ENCODE measurements around the gene ZNRF2.
A peak's percentile ranks its signal among the peaks of the same experiment; 100 is the strongest.

The ZNRF2 gene

DNA sequence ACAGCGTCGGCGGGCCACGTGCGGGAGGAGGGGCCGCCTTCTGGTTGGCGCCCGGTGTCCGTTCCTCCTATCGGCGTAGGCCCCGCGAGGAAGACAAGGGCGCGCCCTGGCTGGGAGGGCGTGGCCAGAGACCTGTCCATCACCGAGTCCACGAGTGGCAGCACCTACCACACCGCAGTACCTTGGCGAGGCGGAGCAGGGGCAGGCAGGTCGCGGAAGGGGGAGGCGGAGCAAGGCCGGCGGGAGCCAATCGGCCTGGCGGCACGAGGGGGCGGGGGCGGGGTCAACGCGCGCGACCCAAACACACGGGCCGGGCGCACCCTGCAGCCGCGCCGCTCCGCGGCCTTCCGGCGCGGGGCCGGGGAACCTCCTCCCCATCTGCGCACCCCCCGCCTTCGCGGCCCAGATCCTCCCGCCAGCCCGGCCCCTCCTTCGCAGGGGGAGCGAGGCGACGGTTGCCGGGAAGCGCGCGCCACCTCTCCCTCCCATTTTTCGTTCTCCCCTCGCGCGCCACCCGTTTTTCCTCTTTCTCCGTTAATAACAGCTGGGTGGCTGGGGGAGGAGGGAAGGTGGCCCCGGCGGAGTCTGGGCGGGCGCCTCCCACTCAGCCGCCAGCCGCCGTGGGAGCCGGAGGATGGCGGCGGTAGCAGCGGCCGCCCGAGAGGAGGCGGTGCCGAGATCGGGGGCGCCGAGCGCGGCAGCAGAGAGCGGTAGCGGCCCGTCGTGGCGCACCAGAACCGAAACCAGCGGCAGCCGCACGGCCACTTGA lies at the start of gene ZNRF2:
Gene ZNRF2, plus strand, starts transcription at position 300 of the 769 bp plus-strand sequence. CDS start 761 bp downstream, outside the sequence.
- DNase-seq = peak; percentile 88

DNA sequence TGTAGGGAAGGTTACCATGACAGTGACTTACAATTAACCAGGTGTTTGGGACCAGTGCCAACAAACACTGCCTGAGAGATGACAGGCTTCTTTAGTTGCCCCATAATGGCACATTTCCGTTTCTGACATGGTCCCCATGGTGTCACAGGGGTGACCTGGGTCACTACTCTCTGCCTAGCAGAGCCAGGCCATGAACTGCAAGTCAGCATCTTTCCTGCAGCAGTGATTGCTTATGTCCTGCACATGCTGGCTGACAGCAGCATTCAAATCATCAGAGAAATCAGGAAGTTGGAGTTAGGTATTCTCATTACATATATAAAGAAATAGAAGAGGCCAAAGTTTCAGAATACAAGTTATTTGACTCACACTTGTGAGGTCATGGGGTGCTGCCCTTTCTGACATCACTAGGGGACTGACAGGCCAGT lies 47.1 kb upstream of the ZNRF2 start:
- DNase-seq = no peak

DNA sequence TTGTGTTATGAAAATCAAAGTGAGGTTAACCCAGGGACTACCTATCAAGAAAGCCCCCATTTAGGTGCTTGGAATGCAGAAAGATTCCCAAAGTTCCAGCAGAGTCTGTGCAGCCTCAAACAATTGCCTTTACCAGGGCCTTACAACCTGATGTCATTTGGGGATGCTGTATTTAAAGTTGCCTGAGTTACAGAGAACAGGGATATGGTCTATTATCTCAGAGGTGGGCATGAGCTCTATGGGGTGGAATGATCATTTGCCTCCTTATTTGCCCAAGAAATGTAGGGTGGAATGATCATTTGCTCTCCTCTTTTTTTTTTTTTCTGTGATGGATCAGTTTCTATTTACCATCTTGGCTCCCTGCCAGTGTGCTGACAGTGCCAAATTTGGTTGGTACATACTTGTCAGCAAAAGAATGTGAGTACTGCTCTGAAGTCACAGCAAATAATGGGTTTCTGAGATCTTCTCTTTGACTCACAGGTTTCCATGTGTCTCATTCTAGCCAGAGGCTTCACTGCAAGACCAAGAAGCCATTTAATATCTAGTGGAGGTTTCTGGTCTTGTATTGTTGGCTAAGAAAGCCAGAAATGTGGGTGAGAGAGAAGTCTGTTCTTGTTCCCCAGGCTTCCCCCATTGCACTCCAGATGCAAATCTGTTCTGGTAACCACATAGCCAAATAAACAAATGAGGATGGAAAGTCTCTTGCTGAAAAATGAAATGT lies 45.5 kb upstream of the ZNRF2 start:
- DNase-seq = no peak

DNA sequence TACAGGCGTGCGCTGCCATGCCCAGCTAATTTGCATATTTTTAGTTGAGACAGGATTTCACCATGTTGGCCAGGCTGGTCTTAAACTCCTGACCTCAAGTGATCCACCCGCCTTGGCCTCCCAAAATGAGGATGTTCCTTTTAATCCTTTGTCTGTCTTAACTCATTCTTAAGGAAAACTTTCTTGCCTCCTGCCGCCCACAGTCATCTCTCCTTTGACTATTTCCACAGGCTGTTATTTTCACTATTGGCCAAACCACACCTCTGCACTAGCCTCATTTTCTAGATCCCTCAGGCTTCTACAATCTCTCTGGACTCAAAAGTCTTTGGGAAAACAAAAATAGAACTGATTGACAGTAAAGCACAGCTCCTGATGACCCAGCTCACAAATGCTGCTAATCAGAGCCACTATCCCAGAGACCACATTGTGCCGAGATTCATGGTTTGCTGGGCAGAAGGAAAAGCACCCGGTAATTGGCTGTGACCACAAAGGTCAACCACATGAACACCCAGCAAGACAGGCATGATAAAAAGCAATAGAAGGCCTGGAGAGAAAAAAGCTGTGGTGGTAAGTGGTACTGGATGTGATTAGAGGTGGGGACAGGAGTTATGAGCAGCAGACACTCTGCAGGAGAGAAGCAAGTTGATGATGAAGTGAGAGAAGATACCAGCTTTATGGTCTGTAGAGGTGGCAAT lies 44.1 kb upstream of the ZNRF2 start:
- no peak for DNase-seq

DNA sequence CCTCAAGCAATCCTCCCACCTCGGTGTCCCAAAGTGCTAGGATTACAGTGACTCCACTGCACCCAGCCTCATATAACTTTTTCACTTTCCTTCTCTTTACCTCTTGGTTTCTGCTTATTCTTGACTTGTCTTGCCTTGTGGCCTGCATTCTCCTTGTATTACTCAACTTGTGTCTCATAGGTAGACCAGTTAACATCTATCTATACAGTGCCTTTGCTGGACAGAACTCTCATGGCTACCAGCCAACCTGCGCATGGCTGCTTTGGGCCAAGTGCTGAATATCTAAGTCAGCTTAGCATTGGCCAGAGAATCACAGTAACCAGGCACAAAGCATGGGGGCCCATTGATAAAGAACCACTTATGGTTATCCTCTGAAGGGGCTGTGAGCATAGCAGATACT lies 42.6 kb upstream of the ZNRF2 start:
- DNase-seq = no peak

DNA sequence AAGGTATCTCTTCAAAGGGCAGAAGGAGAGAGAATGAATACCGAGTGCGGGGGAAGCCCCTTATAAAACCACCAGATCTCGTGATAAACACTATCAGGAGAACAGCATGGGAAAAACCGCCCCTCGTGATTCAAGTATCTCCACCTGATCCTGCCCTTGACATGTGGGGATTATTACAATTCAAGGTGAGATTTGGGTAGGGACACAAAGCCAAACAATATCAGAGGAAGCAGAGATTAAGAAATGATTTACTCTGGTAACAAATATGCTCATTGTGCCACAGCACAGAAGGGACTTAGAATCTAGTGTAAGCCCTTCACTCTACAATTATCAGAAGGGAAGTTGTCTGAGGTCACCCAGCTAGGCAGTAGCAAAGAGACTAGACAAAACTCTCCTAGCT lies 40.1 kb upstream of the ZNRF2 start:
- no peak for DNase-seq

DNA sequence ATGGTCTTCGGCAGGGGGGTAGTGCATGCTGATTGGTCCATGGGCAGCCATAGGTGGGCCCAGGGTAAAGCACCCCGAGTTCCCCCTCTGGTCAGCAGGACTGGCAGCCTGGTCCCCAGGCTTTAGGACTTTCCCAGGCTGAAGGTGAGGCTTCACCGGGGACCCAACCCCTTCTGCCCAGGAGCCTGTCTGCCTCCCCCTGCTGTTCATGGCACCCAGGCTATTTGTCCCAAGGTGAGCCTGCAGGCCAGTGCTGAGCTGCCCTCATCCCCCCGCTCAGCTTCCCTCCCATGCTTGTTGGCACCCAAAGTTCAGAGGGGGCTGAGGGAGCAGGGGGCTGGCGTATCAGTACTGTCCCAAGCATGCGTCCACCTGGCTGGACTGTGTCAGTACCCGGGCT lies 38.5 kb upstream of the ZNRF2 start:
- DNase-seq = no peak

DNA sequence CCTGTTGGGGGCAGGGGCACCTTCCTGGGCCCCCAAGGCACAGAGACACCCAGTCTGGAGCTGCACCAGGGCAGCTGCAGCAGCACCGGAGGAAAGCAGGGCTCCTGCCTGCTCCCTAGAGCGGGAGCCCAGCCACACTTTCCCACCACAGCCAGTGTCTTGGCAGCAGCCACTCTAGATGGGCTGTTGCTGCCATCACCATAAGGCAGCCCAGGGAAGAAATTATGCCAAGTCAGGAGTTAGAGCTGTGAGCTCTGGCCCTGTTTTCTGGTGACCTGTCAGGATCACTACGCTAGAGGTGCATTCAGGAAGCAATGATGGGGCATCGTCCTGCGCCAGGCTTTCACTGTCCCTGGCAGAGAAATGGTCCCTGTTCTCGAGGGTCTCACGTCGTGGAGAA lies 38.0 kb upstream of the ZNRF2 start:
- DNase-seq = no peak

DNA sequence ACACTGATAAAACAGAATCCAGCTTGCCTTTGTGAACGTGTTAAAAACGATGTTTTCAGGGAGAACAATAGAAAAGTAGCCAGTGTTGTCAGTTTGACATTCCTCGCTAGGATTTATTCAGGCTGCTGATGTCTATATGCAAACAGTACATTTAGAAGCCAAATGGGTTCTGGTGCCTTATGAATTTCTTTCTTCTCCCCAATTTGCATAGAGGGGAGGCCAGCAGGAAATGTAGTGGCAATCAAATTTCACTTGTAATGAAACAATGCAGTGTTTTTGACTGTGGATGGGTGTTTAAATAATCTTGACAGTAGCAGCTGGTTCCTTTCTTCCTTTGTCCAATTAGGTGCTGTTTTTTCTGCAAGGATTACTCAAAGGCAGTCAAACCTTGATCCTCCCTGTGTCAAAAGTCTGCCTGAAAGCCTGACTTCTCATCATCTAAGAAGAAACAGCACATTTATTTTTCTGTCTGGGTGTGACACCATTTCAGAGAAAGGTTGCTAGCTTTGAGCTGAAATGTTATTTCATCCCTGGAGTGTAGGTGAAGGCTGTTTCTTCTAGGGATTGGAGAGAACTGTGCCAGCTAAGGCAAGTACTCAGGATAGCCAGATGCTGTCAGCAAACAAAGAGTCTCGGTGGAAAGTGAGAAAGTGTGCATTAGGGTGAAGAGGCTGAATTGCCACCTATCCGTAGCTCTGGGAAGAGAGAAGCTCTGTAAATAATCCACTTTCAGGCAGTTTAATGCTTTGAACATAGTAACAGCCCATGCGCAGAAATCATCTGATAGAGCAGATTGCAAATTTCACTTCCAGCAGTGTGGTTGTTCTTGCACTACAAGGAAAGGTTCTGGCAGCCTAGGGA lies 36.6 kb upstream of the ZNRF2 start:
- DNase-seq = no peak

DNA sequence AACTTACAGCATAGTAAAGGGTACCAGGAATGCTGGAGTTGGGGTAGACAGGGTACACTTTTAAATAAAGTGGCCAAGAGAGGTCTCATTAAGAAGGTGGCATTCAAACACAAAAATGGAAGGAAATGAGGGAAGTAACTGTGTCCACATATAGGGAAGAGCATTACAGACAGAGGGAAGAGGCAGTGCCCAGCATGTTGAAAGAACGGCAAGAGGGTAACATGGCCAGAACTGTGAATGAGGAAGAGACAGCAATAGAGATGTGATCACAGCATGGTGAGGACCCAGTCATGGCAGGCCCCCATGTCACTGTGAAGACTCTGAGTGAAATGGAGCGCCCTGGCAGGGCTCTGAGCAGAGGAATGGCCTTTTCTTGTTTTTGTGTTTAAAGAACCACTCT lies 35.1 kb upstream of the ZNRF2 start:
- no peak for DNase-seq

DNA sequence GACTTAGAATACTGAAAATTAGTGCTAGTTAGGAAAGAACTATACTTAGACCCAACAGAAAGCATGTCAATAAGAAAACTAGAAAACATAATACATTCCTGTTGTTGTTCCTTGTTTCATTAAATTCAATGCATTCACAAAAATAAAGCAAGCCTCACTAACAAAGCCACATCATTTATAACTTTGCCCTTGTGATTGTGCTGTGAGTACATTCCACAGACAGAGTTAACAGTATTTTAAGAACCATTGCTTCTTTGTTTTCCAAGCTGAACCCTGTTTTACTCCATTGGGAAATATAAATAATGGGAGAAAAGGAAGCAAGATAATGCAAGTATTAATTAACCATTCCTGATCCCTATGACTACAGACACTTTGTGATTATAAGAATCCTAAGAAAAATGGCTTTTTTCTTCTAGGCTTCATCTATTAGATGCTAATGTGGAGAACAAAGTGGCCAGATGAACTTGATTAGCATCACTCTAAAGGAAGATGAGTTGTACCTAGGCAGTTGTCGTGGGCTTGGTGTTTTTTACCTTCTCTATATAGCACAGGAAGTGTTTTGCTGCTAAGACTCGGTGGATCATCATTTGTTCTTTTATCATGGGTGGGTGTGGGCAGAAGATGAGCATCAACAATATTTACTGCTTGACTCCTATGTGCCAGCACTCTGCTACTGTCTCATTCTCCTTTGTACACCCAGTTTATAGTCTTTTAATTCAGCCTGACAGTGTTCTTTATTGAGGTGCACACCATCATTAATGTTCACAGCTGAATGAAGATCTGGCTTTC lies 34.2 kb upstream of the ZNRF2 start:
- no peak for DNase-seq

DNA sequence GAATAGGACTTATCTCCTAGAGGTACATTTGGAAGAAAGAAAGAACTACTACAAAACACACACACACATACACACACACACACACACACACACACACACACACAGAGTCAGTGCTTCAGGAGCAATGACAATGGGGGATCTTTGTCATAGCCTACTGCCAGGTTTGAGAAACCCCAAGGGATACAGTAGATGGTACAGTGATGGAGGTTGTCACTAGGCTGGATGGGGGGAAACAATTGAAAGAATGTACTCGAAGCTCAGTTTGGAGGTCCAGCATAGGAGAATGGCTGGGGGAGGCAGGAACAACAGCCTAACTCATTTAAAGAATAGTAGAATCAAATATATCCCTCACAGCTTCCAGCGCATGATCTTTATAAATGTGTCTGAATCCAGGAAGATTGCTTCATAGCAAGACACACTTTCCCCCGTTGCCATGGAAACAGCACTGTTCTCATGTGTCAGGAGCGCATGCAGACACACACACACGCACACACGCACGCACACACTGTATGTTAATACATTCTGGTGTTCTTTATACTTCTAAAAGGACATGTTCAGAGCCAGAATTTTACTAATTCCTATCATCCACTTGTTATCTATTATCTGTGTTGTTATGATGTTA lies 32.6 kb upstream of the ZNRF2 start:
- no peak for DNase-seq

DNA sequence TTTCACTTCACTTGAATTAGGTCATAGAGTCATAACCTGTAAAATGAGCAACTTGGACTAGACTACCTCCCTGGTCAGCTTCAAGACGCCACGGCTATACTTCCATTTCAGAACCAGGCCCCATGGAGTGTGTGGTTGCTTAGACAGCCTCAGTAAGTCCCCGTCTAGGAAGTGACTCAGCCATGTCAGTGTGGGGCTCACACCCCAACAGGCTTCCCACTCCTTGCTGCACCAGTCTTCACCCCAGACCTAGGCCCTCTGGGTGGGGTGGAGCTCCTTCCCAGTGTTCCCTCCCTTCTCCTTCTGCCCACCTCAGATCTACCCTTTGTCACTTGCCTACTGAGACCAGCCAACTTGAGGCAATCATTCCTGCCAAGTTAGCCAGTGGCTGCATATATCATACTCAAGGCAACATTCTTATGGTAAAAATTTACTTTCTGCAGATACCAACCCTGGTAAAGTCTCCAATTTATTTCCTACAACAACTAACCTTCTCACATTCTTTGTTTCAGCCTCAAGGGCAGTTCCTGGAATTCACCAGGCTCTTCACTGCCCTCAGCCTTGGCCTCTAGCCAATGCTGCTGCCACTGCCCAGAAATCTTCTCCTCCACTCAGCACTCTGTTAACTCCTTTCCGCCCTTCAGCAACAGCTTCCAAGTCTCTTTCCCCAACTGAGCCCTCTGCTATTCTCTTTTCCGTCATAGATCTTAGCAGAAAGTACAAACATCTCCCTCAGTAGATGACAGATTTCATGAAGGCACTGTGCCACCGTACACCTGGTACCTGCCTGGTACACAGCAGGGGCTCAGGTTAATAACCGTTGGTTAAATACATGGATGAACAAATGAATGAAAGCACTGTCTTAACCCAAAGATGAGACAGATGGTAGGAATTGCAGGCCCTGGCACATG lies 31.3 kb upstream of the ZNRF2 start:
- no peak for DNase-seq

DNA sequence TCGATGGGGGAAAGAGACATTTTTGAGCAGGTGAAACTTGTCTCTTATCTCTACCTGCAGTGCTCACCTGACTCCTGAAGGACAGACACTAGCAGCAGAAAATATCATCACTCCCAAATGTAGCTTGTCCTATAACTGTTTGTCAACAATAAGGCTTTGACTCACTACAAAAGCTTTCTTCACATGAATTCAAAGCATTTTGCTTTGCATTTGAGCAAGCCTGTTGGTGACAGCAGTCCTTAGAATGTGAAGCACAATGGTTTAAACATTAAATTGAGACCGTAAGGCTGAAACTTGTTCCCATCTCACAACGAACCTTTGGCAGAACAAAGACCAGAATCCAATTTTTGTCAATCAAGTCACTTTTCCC lies 30.6 kb upstream of the ZNRF2 start:
- no peak for DNase-seq

DNA sequence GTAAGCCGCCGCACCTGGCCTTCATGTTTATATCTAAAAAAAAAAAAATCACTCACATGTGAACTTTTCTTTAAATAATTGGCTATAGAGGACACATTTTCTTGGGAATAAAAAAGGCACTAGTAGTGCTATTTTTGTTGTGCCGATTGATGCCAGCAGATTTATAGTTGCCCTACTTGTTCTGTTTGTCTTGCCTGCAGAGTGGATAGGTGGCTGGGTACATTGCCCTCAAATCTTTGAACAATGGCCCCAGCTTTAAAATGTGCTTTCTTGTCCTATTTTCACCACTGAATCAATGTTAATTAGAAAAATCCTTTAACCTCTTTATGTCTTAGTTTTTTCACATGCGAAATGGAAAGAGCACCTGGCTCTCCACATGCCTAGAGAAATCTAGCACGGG lies 30.1 kb upstream of the ZNRF2 start:
- no peak for DNase-seq

DNA sequence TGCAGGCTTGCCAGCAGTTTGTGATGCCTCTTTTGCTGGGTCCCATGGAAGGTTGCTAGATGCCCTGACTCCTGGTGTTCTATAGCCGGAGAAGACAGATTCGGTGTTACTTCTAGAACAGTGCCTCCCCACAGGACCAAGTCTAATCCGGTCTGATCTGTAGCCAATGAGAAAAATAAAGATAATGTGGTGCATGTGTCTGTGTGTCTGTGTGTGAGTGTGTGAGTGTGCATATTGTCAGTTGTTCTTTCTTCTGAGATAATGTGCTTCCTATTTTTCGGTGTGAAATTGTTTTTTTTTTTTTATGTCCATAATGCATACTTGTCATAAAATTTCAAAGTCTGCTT lies 29.7 kb upstream of the ZNRF2 start:
- no peak for DNase-seq

DNA sequence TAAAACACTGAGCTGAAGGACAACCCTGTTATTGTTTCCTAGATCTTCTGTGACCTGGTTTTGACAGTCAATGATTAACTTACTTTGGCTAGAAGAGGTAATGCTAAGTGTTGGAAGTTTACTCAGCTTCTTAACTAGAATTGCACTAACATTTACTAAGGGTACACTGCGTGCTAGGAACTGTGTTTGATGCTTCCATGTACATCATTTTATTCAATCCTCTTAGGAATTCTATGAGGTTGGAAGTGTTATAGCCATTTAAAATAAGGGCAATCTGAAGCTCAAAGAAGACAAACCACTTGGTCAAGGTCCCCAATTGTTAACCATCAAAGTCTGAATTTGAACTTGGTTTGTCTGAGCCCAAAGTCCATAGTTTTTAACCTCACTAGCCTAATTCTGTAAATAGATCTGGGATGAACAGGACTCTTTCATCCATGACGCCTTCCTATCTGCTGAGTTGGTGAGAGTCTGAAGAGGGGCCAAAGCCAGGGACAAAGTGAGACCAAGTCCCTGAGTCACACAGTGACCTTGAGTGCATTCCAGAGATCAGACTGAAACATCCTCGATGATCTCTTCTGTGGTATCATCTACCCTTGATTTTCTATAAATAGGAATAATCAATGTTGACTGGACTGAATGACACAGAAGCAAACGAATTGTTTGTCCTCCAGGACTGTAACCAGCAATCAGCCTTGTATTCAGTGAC lies 29.2 kb upstream of the ZNRF2 start:
- DNase-seq = no peak

DNA sequence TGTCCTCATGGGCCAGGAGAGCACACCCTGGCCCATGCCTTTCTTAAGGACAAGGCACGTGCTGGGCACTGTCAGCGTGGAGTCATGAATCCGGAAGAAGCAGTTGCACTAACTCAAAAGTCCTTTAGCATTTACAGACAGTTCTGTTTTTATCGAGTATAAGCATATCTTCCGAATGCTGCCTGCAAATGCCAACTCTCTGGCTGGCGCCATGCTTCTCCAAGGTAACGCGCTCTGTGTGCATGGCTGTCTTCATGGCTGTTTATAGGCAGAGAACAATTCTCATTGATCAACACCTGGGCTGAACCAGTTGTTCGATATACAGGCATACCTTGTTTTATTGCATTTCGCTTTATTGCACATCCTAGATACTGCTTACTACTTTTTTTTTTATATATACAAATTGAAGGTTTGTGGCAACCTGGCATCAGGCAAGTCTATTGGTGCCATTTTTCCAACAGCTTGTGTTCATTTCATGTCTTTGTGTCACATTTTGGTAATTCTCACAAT lies 28.0 kb upstream of the ZNRF2 start:
- DNase-seq = no peak

DNA sequence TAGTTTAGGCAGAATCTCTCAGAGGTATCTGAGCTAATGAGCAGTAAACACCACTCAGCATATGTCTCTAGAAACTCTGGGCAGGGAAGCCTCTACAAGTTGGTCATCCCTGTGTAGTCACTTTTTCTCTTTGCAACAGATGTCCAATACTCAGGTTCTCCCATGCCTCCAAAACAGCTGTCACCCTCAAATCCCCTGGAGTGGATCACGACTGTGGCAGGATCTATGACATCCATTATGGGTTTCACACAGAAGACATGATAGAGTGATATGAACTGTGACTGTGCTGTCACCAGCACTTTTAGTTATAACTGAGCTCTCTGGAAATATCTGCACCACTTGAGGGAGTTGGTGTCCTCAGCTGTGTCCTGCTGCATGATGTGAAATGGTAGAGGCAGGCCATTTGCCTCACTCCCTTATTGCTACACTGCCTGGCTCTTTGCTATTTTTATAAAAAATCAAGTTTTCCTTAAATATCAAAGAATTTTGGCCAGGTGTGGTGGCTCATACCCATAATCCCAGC lies 24.1 kb upstream of the ZNRF2 start:
- DNase-seq = no peak

Measured in cortex of kidney (tissue), 1 donor.